Subcutaneous adipose tissue (tissue), 4 donors: ENCODE measurements around the gene PTPRN2. TPM values are rescaled to one million over a fixed set of nuclear protein-coding genes. Genes with fewer than 3 reads are reported as not detected.

Experiments
- CTCF ChIP-seq: fragments of 450-650 bp; IDR thresholded peaks from one replicate; pipeline ENCODE4 v1.5.1; 2016; ENCODE audit warnings: low read depth, mild to moderate bottlenecking, control low read depth, antibody characterized with exemption, moderate library complexity
- total RNA-seq, 4 donors: library from RNA; depleted of rRNA; stranded (reverse); fragments of >200 nt; gene quantifications; one replicate each; pipeline ENCODE4 v1.1.0, GENCODE V29; 2016

The PTPRN2 gene
- total RNA-seq, 4 donors from 2014 or later: 2.0 to 4.6 (median 3.7) TPM

GRCh38 chr7:157713591-157713990 is 874.0 kb downstream of the PTPRN2 start:
- no peak for TF ChIP-seq CTCF

GRCh38 chr7:157712666-157713235 is 874.9 kb downstream of the PTPRN2 start:
- no peak for TF ChIP-seq CTCF

GRCh38 chr7:157711353-157711888 is 876.2 kb downstream of the PTPRN2 start:
- TF ChIP-seq CTCF: no peak

DNA sequence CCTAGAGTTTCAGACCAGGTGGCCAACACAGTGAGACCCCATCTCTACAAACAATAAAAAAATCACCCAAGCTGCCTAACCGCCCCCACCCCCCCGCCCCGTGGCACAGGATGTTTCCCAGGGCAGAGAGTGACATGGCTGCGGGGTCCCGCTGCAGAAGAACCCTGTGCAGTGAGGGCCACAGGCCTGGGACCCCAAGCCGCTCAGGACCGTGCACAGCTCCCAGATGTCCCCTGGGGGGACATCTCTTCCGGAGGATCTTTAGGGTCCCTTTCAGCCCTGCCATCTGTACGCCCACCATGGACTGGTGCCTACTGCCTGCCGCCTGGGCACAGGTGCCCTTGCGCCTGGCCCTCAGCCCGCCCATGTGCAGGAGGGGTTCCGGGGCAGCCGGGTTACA is 877.2 kb downstream of the PTPRN2 start:
- no peak for TF ChIP-seq CTCF

- TF ChIP-seq CTCF: no peak
Measured at GRCh38 chr7:157709531-157710251, 877.9 kb downstream of the PTPRN2 start.

DNA sequence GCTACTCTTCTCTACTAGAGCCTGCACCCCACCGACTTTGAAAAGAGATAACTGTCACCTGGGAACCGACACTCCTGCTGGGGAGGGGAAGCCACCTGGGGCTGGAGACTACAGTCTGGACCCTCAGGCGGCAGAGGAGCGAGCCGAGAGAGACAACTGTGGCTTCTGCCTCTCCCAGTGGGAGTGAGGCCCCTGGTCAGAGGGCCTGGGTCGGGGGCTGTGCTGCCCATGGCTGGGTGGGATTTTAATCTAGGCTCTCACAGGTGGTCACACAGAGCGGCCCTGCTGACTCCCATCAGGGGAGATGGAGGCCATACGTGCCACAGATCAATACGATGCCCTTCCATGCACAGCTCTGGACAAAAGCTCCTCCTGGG is 878.7 kb downstream of the PTPRN2 start:
- no peak for TF ChIP-seq CTCF

DNA sequence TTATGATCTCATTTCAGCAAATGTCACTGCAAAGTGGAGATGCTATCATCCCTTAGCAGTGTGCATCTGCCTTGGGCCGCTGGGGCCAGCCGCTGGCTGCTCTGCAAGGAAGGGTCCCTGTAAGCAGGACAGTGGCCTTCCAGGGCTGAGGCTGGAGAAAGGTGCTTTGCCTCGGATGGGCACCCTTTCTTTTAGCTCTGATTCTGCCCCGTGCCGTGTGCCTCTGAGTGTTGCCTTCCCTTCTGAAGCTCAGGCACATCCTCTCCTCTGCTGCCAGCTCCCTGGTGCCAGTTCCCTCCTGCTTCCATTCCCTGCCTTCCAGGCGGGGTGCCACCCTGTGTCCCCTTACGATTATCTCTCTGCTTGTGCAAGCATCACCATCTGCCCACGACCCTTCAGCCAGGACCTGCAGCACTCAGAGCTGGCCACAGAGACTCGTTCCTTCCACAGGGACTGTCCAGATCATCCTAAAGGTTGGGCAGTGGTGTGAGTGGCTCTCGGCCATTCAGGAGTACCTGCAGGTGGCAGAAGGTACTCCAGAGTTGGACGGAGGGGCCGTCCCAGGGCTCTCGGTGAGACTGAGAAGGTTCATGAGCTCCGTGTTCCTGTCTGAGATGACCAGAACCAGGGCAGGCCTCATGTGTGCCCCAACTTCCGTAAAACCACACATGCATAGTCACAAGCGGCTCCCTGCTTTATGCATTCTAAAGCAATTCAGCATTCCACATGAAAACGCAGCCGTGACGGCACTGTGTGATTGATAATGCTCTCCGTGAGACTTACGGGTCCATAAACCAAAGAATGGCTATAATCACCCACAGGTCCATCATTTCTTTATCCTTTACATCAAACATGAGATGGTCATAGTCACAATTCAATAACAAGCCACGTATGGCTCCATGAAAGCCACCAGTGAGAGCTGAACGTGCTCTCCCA is 879.4 kb downstream of the PTPRN2 start:
- TF ChIP-seq CTCF: no peak
